A673 (cell line): ENCODE data around the gene TGM6. TPM values are rescaled to one million over a fixed set of nuclear protein-coding genes. Genes with fewer than 3 reads are reported as not detected.

Experiments used
- BruUV-seq: library from RNA; stranded (reverse); fragments of 400-500 nt; replicated peaks from 2 replicates; lab custom pipeline; 2021; lab: Mats Ljungman, UMichigan
- CTCF ChIA-PET: fragments of 300-600 bp; sonication (Branson Sonifier 250); formaldehyde crosslinking; loops from one replicate; lab custom pipeline; 2022; ENCODE audit warnings: antibody characterized with exemption; lab: Charles Lee
- POLR2A ChIA-PET: fragments of 300-600 bp; sonication (Branson Sonifier 250); formaldehyde crosslinking; loops from one replicate; lab custom pipeline; 2022; ENCODE audit warnings: antibody characterized with exemption; ENCODE audit not compliant: low non-redundant PET; lab: Charles Lee
- DNase-seq: peaks from one replicate; pipeline ENCODE4 v3.0.0-alpha.2; 2015; ENCODE audit warnings: low spot score
- H3K27ac ChIP-seq: fragments of 200-600 bp; sonication (generic); 2 replicates; pipeline ENCODE4 v1.5.1; 2016; ENCODE audit warnings: mixed run types, low read depth, mild to moderate bottlenecking, mixed read lengths, antibody characterized with exemption, low read length; ENCODE audit not compliant: poor library complexity, severe bottlenecking
- H3K27me3 ChIP-seq: fragments of 200-600 bp; sonication (generic); replicated peaks from 2 replicates; pipeline ENCODE4 v1.6.1; 2017; ENCODE audit warnings: mixed run types, low read depth, mild to moderate bottlenecking, mixed read lengths, antibody characterized with exemption, low read length; ENCODE audit not compliant: insufficient read depth, poor library complexity
- H3K36me3 ChIP-seq: fragments of 200-600 bp; sonication (generic); 2 replicates; pipeline ENCODE4 v1.6.1; 2016; ENCODE audit warnings: mixed run types, mild to moderate bottlenecking, mixed read lengths, antibody characterized with exemption, low read length; ENCODE audit not compliant: insufficient read depth, poor library complexity, severe bottlenecking
- H3K4me1 ChIP-seq: fragments of 200-600 bp; sonication (generic); 2 replicates; pipeline ENCODE4 v1.6.1; 2017; ENCODE audit warnings: mixed run types, mild to moderate bottlenecking, mixed read lengths, antibody characterized with exemption, low read length; ENCODE audit not compliant: insufficient read depth, poor library complexity, severe bottlenecking
- H3K4me3 ChIP-seq: fragments of 200-600 bp; sonication (generic); 2 replicates; pipeline ENCODE4 v1.5.1; 2016; ENCODE audit warnings: low read depth, mixed run types, mild to moderate bottlenecking, mixed read lengths, low read length; ENCODE audit not compliant: poor library complexity, severe bottlenecking
- H3K9me3 ChIP-seq: fragments of 200-600 bp; sonication (generic); 2 replicates; pipeline ENCODE4 v1.6.1; 2016; ENCODE audit warnings: mixed run types, low read depth, mild to moderate bottlenecking, mixed read lengths, antibody characterized with exemption, low read length; ENCODE audit not compliant: poor library complexity, severe bottlenecking
- EZH2 ChIP-seq: fragments of 200-600 bp; sonication (generic); IDR thresholded peaks from 2 replicates; pipeline ENCODE4 v1.6.1; 2017; ENCODE audit warnings: borderline replicate concordance, low read depth, mild to moderate bottlenecking, mixed read lengths, antibody characterized with exemption, low read length; ENCODE audit not compliant: poor library complexity, severe bottlenecking
- intact Hi-C: fragments of 100-400 bp; cut with micrococcal nuclease; formaldehyde crosslinking; loops from one replicate; pipeline ENCODE4 v1.10.0; 2022; ENCODE audit not compliant: unreplicated experiment
- total RNA-seq: library from RNA; stranded (reverse); gene quantifications from 2 replicates; pipeline ENCODE4 v1.2.3, GENCODE V29; 2021
- TF ChIP-seq, protein P1 (sequence below): fragments of 300-800, 200-600 bp; sonication (generic); conservative IDR thresholded peaks from 2 replicates; pipeline ENCODE4 v1.5.1; 2017; ENCODE audit warnings: low read depth, mild to moderate bottlenecking, antibody characterized with exemption, low read length, moderate library complexity, mixed read lengths

The TGM6 gene
- total RNA-seq, 1 experiment from 2014 or later = not detected

- POLR2A ChIA-PET = no interaction called here
- CTCF ChIA-PET = interaction anchor here (0.6 kb wide), 1 partner anchor 340 kb away, joined by 9 read pairs; no protein-coding TSS in a partner anchor
Observed at GRCh38 chr20:2332711-2333110, 48.0 kb upstream of the TGM6 start.

DNA sequence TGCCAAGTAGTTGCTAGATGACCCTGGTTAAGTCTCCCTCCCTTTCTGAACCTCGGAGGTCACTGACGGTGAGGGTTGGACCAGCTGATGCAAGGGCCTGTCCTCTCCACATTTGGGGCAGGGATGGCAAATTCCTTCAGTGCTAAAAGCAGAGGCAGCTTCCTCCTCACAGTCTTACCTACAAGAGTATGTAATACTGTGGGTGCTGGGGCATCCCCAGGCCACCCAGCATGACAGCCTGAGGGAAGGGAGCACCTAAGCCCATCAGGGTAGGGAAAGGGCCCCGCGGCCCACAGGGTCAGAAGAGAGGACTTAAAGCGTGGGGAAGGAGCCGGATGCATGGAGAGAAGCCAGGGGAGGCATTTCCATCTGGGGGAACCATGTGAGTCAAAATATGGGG, 46.9 kb upstream of the TGM6 start:
- DNase-seq = no peak
- BruUV-seq = no TSS peak
- ChIA-PET CTCF (no interaction called here), POLR2A (no interaction called here)
- Histone ChIP-seq H3K4me3 (no peak overlapping the region), H3K27me3 (peaks cover 11% of the 10 kb centered on the region), H3K36me3 (no peaks in the 10 kb centered on the region), H3K27ac (no peak overlapping the region), H3K4me1 (no peaks in the 10 kb centered on the region), H3K9me3 (no peaks in the 10 kb centered on the region)
- TF ChIP-seq, protein P1, sequence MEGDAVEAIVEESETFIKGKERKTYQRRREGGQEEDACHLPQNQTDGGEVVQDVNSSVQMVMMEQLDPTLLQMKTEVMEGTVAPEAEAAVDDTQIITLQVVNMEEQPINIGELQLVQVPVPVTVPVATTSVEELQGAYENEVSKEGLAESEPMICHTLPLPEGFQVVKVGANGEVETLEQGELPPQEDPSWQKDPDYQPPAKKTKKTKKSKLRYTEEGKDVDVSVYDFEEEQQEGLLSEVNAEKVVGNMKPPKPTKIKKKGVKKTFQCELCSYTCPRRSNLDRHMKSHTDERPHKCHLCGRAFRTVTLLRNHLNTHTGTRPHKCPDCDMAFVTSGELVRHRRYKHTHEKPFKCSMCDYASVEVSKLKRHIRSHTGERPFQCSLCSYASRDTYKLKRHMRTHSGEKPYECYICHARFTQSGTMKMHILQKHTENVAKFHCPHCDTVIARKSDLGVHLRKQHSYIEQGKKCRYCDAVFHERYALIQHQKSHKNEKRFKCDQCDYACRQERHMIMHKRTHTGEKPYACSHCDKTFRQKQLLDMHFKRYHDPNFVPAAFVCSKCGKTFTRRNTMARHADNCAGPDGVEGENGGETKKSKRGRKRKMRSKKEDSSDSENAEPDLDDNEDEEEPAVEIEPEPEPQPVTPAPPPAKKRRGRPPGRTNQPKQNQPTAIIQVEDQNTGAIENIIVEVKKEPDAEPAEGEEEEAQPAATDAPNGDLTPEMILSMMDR = no peak
- intact Hi-C loops = no loop called here

More at GRCh38 chr20:2332711-2333110, 48.0 kb upstream of the TGM6 start:
- H3K27ac ChIP-seq = no peak overlapping the region
- DNase-seq = no peak
- intact Hi-C loops = no loop called here
- BruUV-seq = no TSS peak
- no peak overlapping the region for H3K4me3 ChIP-seq
- peaks cover 11% of the 10 kb centered on the region for H3K27me3 ChIP-seq
- no peaks in the 10 kb centered on the region for H3K4me1 ChIP-seq
- no peaks in the 10 kb centered on the region for H3K9me3 ChIP-seq
- TF ChIP-seq EZH2 = no peak
- TF ChIP-seq, protein P1 = no peak
- H3K36me3 ChIP-seq = no peaks in the 10 kb centered on the region

GRCh38 chr20:2335096-2335870, 45.4 kb upstream of the TGM6 start:
- CTCF ChIA-PET = no interaction called here
- no peaks in the 10 kb centered on the region for H3K36me3 ChIP-seq
- POLR2A ChIA-PET = no interaction called here
- TF ChIP-seq, protein P1 = no peak
- no peak for TF ChIP-seq EZH2
- no TSS peak for BruUV-seq
- no peaks in the 10 kb centered on the region for H3K4me1 ChIP-seq
- intact Hi-C loops = no loop called here
- no peak overlapping the region for H3K4me3 ChIP-seq
- H3K9me3 ChIP-seq = no peaks in the 10 kb centered on the region
- H3K27me3 ChIP-seq = peaks cover 11% of the 10 kb centered on the region
- no peak overlapping the region for H3K27ac ChIP-seq
- DNase-seq = no peak
